GM18519 (cell line): ENCODE data around the gene MTUS2.
A peak's percentile ranks its signal among the peaks of the same experiment; 100 is the strongest.

Source experiments
- ATAC-seq: cut with Tn5 transposase; IDR thresholded peaks from one replicate; pipeline ENCODE4 v1.9.1; 2021; ENCODE audit warnings: mild to moderate bottlenecking, moderate library complexity; ENCODE audit not compliant: unreplicated experiment, low FRiP score

MTUS2 gene

GRCh38 chr13:28820099-28821051 lies at the start of gene MTUS2:
Gene MTUS2, plus strand, starts transcription at chr13:28820339.
- peak; percentile 33 for ATAC-seq

GRCh38 chr13:28778308-28779215 lies 41.6 kb upstream of the MTUS2 start:
- no peak for ATAC-seq

- ATAC-seq: no peak
Measured at GRCh38 chr13:28792992-28793391, 27.1 kb upstream of the MTUS2 start.

GRCh38 chr13:28794396-28794795 lies 25.7 kb upstream of the MTUS2 start:
- no peak for ATAC-seq

- no peak for ATAC-seq
Measured at GRCh38 chr13:28796938-28797257, 23.2 kb upstream of the MTUS2 start.

GRCh38 chr13:28805193-28805819 lies 14.8 kb upstream of the MTUS2 start:
- no peak for ATAC-seq

- no peak for ATAC-seq
Measured at GRCh38 chr13:28817204-28817603, 2.9 kb upstream of the MTUS2 start.

GRCh38 chr13:28819046-28819730 lies 951 bp upstream of the MTUS2 start:
- ATAC-seq: no peak

GRCh38 chr13:28819735-28820098 lies 422 bp upstream of the MTUS2 start:
- ATAC-seq: peak; percentile 48

GRCh38 chr13:28822151-28822550 lies 2.0 kb downstream of the MTUS2 start:
- ATAC-seq: no peak

- ATAC-seq: no peak
Measured at GRCh38 chr13:28822801-28823200, 2.7 kb downstream of the MTUS2 start.

- ATAC-seq: no peak
Measured at GRCh38 chr13:28825379-28825778, 5.2 kb downstream of the MTUS2 start.

- no peak for ATAC-seq
Measured at GRCh38 chr13:28826368-28826767, 6.2 kb downstream of the MTUS2 start.

- no peak for ATAC-seq
Measured at GRCh38 chr13:28830580-28830979, 10.4 kb downstream of the MTUS2 start.

- no peak for ATAC-seq
Measured at GRCh38 chr13:28831117-28831516, 11.0 kb downstream of the MTUS2 start.

- ATAC-seq: no peak
Measured at GRCh38 chr13:28837111-28837510, 17.0 kb downstream of the MTUS2 start.

- no peak for ATAC-seq
Measured at GRCh38 chr13:28843639-28844038, 23.5 kb downstream of the MTUS2 start.

GRCh38 chr13:28849441-28849840 lies 29.3 kb downstream of the MTUS2 start:
- ATAC-seq: no peak

- no peak for ATAC-seq
Measured at GRCh38 chr13:28850226-28850625, 30.1 kb downstream of the MTUS2 start.

GRCh38 chr13:28851422-28851821 lies 31.3 kb downstream of the MTUS2 start:
- no peak for ATAC-seq
